Measurements from ENCODE around the gene HAO2.

- TF ChIP-seq POLR2A (IDR thresholded peaks at IDR 0.05) (no peak), CTCF (IDR thresholded peaks at IDR 0.05 in 8 of 11, conservative IDR thresholded peaks at IDR 0.05 in 3 of 11) (no peak), POLR2AphosphoS5 (IDR thresholded peaks at IDR 0.05) (no peak)
Measured at GRCh38 chr1:119420638-119421037, 52.1 kb downstream of the HAO2 start.
